SK-N-MC (cell line): Measurements from ENCODE around the gene RELN.

ENCODE experiments used
- EZH2 ChIP-seq: fragments of 200-600 bp; sonication (generic); IDR thresholded peaks from one replicate; pipeline ENCODE4 v1.6.1; 2017; ENCODE audit warnings: antibody characterized with exemption
- FOXP2 ChIP-seq: optimal IDR thresholded peaks from 2 replicates; pipeline ENCODE3; 2011; ENCODE audit warnings: mild to moderate bottlenecking, moderate library complexity; ENCODE audit not compliant: insufficient read depth; ENCODE audit errors: extremely low read length, control extremely low read depth
- POLR2AphosphoS5 ChIP-seq: IDR thresholded peaks from 2 replicates; pipeline ENCODE4 v1.6.1; 2012; ENCODE audit warnings: mild to moderate bottlenecking, low read depth, low read length, borderline replicate concordance

GRCh38 chr7:103875718-103876117, 113.7 kb downstream of the RELN start:
- TF ChIP-seq EZH2 = no peak
- no peak for TF ChIP-seq POLR2AphosphoS5
- TF ChIP-seq FOXP2 = no peak
